GM12801 (cell line): ENCODE measurements around the gene FBXO42.

ENCODE experiments used
- TF ChIP-seq, protein P1 (sequence below): IDR thresholded peaks from one replicate; pipeline ENCODE4 v1.5.1; 2011; ENCODE audit warnings: control low read depth; ENCODE audit not compliant: insufficient read length; ENCODE audit errors: extremely low read depth

The FBXO42 gene

DNA sequence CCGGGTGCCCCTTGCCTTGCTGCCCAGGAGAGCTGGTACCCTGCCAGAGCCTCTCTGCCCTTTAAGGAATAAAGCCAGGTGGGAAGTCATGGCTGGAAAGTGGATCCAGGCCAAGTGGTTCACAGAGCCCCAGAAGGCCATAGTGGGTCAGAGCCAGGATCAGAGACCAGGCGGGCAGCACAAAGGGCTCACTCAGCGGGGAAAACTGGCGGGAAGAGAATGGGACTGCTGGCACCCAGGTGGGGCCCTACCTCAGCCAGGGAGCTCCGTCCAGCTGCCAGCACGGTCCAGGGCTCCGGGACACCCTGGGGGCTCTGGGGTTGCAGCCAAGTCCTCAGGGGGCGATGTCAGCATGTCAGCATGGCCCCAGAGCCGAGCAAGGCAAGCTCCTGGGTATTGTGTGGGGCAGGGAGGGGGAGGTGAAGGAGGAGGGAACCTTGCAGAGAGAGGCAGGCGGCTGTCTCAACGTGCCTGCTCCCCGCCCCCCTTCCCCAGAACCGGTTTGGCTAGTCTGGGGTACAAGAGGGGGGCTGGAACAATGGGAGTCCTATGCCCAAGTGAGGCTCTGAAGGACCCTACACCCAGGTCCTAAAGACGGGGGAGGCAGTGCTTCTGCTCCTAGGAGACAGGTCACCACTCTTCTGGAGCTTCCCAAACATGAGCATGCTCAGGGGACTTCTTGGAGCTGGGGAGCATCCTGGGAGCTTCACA is 139.9 kb downstream of the FBXO42 start, which contains the start of gene ARHGEF19:
Gene ARHGEF19 (minus strand): TSS at position 402 of the 711 bp plus-strand sequence. CDS start 3,598 bp downstream, outside the sequence.
- TF ChIP-seq, protein P1, sequence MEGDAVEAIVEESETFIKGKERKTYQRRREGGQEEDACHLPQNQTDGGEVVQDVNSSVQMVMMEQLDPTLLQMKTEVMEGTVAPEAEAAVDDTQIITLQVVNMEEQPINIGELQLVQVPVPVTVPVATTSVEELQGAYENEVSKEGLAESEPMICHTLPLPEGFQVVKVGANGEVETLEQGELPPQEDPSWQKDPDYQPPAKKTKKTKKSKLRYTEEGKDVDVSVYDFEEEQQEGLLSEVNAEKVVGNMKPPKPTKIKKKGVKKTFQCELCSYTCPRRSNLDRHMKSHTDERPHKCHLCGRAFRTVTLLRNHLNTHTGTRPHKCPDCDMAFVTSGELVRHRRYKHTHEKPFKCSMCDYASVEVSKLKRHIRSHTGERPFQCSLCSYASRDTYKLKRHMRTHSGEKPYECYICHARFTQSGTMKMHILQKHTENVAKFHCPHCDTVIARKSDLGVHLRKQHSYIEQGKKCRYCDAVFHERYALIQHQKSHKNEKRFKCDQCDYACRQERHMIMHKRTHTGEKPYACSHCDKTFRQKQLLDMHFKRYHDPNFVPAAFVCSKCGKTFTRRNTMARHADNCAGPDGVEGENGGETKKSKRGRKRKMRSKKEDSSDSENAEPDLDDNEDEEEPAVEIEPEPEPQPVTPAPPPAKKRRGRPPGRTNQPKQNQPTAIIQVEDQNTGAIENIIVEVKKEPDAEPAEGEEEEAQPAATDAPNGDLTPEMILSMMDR: no peak

DNA sequence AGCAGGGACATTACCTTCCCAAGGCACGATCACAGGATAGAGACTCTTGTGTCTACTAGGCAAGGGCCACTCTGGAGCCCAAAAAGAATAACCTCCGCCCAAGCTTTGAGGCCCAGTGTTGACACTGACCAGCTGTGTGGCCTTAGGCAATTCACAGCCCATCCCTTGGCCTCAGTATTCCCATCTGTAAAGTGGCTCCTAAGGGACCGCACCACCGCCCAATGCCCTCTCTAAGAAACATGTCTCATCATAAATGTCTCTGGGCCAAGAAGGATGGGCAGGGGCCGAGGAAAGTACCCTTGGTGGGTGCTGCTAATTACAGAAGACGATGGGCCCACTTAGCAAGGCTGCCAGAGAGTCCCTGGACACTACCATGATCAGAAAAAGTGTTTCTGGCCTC is 140.5 kb downstream of the FBXO42 start:
- TF ChIP-seq, protein P1: no peak

DNA sequence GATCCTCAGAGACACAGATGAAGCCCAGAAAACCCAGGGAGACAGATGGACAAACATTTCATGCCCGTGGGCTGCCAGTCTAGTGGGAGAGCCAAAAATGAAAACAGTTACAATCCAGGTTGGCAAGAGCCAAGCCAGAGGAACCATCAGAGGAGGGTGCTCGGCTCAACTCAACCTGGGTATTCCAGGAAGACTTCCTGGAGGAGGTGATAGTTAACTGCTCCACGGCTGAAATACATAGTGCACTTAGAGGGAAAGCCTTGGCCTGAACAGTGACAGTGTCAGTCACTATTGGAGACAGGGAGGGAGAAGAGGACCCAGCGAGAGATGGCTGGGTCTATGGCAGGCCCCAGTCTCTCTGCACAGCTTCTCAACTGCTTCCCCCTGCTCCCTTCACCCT is 141.7 kb downstream of the FBXO42 start:
- TF ChIP-seq, protein P1: no peak

DNA sequence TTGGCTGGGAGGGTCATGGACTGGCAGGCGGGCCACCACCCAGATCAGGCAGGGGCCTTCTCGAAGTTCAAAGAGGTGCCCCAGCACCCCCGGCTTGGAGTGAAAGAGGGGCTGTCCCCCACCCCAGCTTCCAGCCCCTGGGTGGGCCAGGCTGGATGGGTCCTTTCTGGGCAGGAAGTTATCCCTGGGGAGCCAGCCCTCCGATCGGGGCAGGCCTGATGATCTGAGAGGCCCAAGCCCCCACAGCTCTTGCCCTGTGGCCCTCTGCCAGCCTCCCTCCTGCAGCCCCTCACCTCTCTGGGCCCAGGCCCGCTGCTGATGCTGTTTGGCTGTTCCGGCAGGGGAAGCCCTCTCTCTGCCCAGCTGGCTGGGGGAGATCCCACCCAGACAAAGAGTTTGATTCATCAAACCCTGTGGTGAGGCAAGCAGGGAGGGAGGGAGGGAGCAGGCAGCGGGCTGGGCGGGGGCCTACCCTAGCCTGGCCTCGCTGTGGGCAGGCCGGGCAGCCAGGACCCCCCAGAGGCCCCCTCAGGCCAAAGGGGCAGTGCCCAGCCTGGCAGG is 142.4 kb downstream of the FBXO42 start:
- TF ChIP-seq, protein P1: no peak

DNA sequence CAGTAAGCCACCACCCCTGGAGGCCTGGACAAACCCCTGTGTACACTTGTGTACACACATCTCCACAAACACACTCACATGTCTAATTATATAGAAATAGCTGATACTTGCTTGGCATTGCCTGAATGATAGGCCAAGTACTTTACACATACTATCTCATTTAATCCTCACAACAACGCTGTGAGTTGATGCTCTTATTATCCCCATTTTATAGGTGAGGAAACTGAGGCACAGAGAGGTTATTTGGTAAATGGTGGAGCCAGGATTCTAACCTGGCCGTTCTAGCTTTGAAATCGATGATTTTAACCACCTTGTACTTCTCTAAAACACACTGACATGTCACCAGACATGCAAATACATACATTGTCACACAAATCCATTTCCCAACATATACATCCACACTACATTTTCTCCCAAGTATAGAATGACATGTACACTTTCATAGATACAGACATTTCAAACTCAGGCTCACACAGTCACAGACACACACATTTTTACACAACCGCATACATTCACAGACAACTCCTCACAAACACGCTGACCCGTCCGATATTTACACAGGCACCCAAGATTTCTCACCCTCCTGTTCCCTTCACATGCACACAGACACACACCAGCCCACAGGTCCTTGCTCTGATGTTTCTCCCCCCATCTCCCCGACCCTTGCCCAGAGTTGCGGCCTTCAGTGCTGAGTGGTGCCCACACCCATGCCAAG is 143.0 kb downstream of the FBXO42 start:
- TF ChIP-seq, protein P1: no peak

DNA sequence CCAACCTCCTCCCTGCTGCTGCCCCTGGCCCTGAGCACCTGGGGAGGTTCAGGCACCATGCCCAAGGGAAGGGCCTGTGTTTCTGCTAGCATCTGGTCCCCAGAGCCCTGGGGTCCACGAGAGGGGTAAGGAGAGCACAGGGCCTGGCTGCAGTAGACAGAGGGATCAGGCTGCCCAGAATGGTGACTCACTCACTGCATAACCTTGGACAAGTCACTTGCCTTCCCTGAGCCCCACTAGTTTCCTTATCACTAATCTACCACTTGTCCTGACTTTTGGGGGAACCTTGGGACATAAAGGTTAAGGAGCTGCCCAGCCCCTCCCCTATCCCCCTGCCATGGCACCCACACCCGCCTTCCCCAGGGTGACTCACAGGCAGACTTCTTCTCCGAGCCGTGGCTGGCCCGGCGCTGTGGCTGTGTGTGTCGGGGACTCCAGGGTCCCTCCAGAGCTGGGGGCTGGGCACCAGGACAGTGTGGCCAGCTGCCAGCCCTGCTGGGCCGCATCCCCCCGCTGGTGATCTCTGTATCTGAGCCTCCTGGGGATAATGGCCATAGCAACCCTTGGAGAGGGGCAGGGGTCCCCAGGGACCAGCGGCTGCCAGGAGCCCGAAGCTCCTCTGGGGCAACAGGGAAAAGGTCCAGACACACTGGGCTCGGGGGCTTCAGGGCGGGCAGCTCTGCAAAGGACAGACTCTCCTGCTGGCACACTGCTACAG is 143.9 kb downstream of the FBXO42 start:
- TF ChIP-seq, protein P1: no peak
